ENCODE data around the gene MAGI2.

- TF ChIP-seq, protein P1, sequence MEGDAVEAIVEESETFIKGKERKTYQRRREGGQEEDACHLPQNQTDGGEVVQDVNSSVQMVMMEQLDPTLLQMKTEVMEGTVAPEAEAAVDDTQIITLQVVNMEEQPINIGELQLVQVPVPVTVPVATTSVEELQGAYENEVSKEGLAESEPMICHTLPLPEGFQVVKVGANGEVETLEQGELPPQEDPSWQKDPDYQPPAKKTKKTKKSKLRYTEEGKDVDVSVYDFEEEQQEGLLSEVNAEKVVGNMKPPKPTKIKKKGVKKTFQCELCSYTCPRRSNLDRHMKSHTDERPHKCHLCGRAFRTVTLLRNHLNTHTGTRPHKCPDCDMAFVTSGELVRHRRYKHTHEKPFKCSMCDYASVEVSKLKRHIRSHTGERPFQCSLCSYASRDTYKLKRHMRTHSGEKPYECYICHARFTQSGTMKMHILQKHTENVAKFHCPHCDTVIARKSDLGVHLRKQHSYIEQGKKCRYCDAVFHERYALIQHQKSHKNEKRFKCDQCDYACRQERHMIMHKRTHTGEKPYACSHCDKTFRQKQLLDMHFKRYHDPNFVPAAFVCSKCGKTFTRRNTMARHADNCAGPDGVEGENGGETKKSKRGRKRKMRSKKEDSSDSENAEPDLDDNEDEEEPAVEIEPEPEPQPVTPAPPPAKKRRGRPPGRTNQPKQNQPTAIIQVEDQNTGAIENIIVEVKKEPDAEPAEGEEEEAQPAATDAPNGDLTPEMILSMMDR (IDR thresholded peaks at IDR 0.05; ENCODE audit: insufficient read depth, low read length, poor library complexity, severe bottlenecking) = no peak
- no peak for TF ChIP-seq EZH2phosphoT487 (conservative IDR thresholded peaks at IDR 0.05; ENCODE audit: low read length)
These were observed 1288.0 kb downstream of the MAGI2 start for GRCh38 chr7:78165454-78165853.
